Mammary epithelial cell (primary cell): ENCODE data around the gene ERF.

Experiments used
- EZH2 ChIP-seq: IDR thresholded peaks from 2 replicates; pipeline ENCODE4 v1.6.1; 2012; ENCODE audit warnings: low read length, inconsistent platforms, borderline replicate concordance
- TF ChIP-seq, protein P1 (sequence below), 2 donors: IDR thresholded peaks in 1 of 2; conservative IDR thresholded peaks in 1 of 2; 2 replicates each; pipeline ENCODE4 v1.5.1; 2011 to 2012; ENCODE audit warnings: inconsistent platforms in 2 of 2, low read length in 2 of 2, mild to moderate bottlenecking in 2 of 2, control low read depth in 1 of 2, low read depth in 1 of 2; ENCODE audit not compliant: insufficient read depth in 1 of 2; ENCODE audit errors: extremely low read depth in 1 of 2

GRCh38 chr19:42293540-42293939 is 38.6 kb upstream of the ERF start:
- TF ChIP-seq, protein P1, sequence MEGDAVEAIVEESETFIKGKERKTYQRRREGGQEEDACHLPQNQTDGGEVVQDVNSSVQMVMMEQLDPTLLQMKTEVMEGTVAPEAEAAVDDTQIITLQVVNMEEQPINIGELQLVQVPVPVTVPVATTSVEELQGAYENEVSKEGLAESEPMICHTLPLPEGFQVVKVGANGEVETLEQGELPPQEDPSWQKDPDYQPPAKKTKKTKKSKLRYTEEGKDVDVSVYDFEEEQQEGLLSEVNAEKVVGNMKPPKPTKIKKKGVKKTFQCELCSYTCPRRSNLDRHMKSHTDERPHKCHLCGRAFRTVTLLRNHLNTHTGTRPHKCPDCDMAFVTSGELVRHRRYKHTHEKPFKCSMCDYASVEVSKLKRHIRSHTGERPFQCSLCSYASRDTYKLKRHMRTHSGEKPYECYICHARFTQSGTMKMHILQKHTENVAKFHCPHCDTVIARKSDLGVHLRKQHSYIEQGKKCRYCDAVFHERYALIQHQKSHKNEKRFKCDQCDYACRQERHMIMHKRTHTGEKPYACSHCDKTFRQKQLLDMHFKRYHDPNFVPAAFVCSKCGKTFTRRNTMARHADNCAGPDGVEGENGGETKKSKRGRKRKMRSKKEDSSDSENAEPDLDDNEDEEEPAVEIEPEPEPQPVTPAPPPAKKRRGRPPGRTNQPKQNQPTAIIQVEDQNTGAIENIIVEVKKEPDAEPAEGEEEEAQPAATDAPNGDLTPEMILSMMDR (conservative IDR thresholded peaks at IDR 0.05 in 1 of 2, IDR thresholded peaks at IDR 0.05 in 1 of 2; ENCODE audit: extremely low read depth in 1 of 2, insufficient read depth in 1 of 2, low read depth in 1 of 2, low read length in 2 of 2) = no peak
- TF ChIP-seq EZH2 = no peak
